Transverse colon (tissue), 4 donors: ENCODE measurements around the gene ITPRID2. TPM values are rescaled to one million over a fixed set of nuclear protein-coding genes. Genes with fewer than 3 reads are reported as not detected.

Experiments
- DNase-seq: peaks from one replicate; pipeline ENCODE4 v3.0.0-alpha.2; 2019
- H3K27ac ChIP-seq, 4 donors: fragments of 200-600 bp; sonication (generic); 2 replicates each; pipeline ENCODE4 v1.5.1; 2016 to 2018; ENCODE audit warnings: inconsistent platforms in 4 of 4
- H3K27me3 ChIP-seq: fragments of 200-600 bp; sonication (generic); 2 replicates; pipeline ENCODE4 v1.5.1; 2017; ENCODE audit warnings: inconsistent platforms
- H3K36me3 ChIP-seq, 4 donors: fragments of 200-600 bp; sonication (generic); 2 replicates each; pipeline ENCODE4 v1.5.1; 2017 to 2019; ENCODE audit warnings: inconsistent platforms in 4 of 4
- H3K4me1 ChIP-seq, 4 donors: fragments of 200-600 bp; sonication (generic); 2 replicates each; pipeline ENCODE4 v1.5.1; 2017 to 2020; ENCODE audit warnings: inconsistent platforms in 4 of 4
- H3K4me3 ChIP-seq, 4 donors: fragments of 200-600 bp; sonication (generic); 1 replicate in 1 of 4; 2 replicates in 3 of 4; pipeline versions ENCODE4 v1.5.1 to v1.6.1; 2017 to 2019; ENCODE audit warnings: inconsistent platforms in 4 of 4
- H3K9me3 ChIP-seq, 2 donors: fragments of 200-600 bp; sonication (generic); 2 replicates each; pipeline ENCODE4 v1.5.1; 2017 to 2019; ENCODE audit warnings: inconsistent platforms in 2 of 2
- EP300 ChIP-seq: sonication (generic); formaldehyde crosslinking; IDR thresholded peaks from one replicate; pipeline ENCODE4 v1.6.1; 2017; ENCODE audit warnings: antibody characterized with exemption, low read depth
- POLR2A ChIP-seq: fragments of 450-650 bp; IDR thresholded peaks from one replicate; pipeline ENCODE4 v1.6.1; 2016; ENCODE audit warnings: antibody characterized with exemption, mild to moderate bottlenecking, moderate library complexity
- POLR2AphosphoS5 ChIP-seq, 3 donors: sonication (generic); formaldehyde crosslinking; IDR thresholded peaks; one replicate each; pipeline ENCODE4 v1.6.1; 2016; ENCODE audit warnings: antibody characterized with exemption in 3 of 3
- WGBS, 2 donors: methylation state at CpG; one replicate each; pipeline ENCODE4 v1.1.5; 2018; ENCODE audit warnings: low coverage in 1 of 2; 5-methylcytosine and 5-hydroxymethylcytosine counted together
- in situ Hi-C, 4 donors: fragments of 200-750 bp; cut with MboI; loops; one replicate each; pipeline versions ENCODE4 v1.15.0 to v1.15.1; 2017; ENCODE audit warnings: low sequenced_read_pairs in 3 of 4, low pct_ligation_motif_present in 1 of 4, low pct_unique_long_range_greater_than_20kb in 1 of 4
- intact Hi-C: fragments of 100-400 bp; cut with DNase I; formaldehyde crosslinking; loops from one replicate; pipeline ENCODE4 v1.15.1; 2023; ENCODE audit warnings: low total_unique reads
- total RNA-seq, 4 donors: library from RNA; depleted of rRNA; stranded (reverse); fragments of >200 nt; gene quantifications; one replicate each; pipeline ENCODE4 v1.1.0, GENCODE V29; 2016
- TF ChIP-seq, protein P1 (sequence below), 5 experiments: fragments of 200-600 bp in 3 of 5; fragments of 450-650 bp in 2 of 5; sonication (generic) in 3 of 5; IDR thresholded peaks; 1 replicate in 2 of 5; 2 replicates in 3 of 5; pipeline ENCODE4 v1.5.1; 2016 to 2017; ENCODE audit warnings: antibody characterized with exemption in 5 of 5, inconsistent platforms in 3 of 5, mild to moderate bottlenecking in 2 of 5, moderate library complexity in 1 of 5

ITPRID2 gene
- total RNA-seq, 4 donors from 2014 or later: 117 to 255 (median 212) TPM

DNA sequence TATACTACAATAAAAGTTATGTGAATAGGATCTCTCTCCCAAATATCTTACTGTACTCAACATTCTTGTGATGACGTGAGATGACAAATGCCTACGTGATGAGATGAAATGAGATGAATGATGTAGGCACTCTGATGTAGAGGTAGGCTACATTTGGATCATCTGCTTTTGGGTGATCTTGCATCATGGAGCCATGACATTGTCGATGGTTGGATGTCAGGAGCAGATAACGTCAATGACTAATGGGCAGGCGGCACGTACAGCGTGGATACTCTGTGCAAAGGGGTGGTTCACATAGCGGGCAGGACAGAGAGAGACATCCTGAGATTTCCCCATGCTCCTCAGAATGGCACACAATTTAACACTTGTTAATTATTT, 53.4 kb downstream of the ITPRID2 start:
- in situ Hi-C loops: no loop called here
- no peak overlapping the region for H3K27ac ChIP-seq
- 95 to 96% methylated on average over 8 of the region's 8 CpGs for WGBS, 2 donors
- no peak for DNase-seq
- no peaks in the 10 kb centered on the region for H3K9me3 ChIP-seq
- H3K4me1 ChIP-seq: no peaks in the 10 kb centered on the region
- H3K27me3 ChIP-seq: no peaks in the 10 kb centered on the region
- intact Hi-C loops: no loop called here
- TF ChIP-seq EP300 (no peak), POLR2AphosphoS5 (IDR thresholded peaks at IDR 0.05) (no peak), POLR2A (no peak)
- TF ChIP-seq, protein P1, sequence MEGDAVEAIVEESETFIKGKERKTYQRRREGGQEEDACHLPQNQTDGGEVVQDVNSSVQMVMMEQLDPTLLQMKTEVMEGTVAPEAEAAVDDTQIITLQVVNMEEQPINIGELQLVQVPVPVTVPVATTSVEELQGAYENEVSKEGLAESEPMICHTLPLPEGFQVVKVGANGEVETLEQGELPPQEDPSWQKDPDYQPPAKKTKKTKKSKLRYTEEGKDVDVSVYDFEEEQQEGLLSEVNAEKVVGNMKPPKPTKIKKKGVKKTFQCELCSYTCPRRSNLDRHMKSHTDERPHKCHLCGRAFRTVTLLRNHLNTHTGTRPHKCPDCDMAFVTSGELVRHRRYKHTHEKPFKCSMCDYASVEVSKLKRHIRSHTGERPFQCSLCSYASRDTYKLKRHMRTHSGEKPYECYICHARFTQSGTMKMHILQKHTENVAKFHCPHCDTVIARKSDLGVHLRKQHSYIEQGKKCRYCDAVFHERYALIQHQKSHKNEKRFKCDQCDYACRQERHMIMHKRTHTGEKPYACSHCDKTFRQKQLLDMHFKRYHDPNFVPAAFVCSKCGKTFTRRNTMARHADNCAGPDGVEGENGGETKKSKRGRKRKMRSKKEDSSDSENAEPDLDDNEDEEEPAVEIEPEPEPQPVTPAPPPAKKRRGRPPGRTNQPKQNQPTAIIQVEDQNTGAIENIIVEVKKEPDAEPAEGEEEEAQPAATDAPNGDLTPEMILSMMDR (IDR thresholded peaks at IDR 0.05): no peak
- H3K36me3 ChIP-seq: no peaks in the 10 kb centered on the region
- no peak overlapping the region for H3K4me3 ChIP-seq

DNA sequence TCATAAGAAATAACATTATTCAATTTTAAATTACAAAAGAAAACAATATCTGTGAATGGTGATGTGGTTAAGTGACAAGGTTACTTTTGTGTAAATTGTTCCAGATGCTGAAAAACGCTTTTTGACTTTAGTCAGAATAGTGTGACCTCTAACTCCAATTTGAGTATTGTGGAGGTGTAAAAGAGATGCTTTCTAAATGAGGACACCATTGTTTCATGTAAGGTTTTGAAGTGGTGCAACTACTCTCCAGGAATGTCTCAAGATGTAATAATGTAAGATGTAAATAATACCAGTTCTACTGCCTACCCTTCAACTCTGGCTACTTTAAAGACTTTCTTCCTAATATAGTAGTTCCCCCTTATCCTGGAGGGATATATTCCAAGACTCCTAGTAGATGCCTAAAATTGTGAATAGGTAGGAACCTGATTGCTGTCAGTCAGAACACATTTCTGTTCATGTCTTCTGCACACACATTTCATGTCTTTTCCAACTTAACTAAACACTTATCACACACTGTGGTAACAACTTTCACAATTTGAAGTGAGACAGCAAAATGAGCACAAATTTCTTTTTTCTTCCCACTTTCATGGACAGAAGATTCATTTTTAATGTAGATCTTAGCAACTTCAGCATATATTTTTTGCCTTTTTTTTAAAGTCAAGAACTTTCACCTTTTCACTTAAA, 55.1 kb downstream of the ITPRID2 start:
- TF ChIP-seq, protein P1 (IDR thresholded peaks at IDR 0.05): no peak
- TF ChIP-seq EP300: no peak
- TF ChIP-seq POLR2A: no peak
- no peak for TF ChIP-seq POLR2AphosphoS5 (IDR thresholded peaks at IDR 0.05)
- no peaks in the 10 kb centered on the region for H3K27me3 ChIP-seq
- H3K27ac ChIP-seq: no peak overlapping the region
- in situ Hi-C loops (no loop called here), intact Hi-C loops (no loop called here)
- no peaks in the 10 kb centered on the region for H3K4me1 ChIP-seq
- H3K36me3 ChIP-seq: no peaks in the 10 kb centered on the region
- no peak overlapping the region for H3K4me3 ChIP-seq
- no peaks in the 10 kb centered on the region for H3K9me3 ChIP-seq
- WGBS, 2 donors: 70 to 89% methylated on average over 1 of the region's 1 CpG
- DNase-seq: no peak

DNA sequence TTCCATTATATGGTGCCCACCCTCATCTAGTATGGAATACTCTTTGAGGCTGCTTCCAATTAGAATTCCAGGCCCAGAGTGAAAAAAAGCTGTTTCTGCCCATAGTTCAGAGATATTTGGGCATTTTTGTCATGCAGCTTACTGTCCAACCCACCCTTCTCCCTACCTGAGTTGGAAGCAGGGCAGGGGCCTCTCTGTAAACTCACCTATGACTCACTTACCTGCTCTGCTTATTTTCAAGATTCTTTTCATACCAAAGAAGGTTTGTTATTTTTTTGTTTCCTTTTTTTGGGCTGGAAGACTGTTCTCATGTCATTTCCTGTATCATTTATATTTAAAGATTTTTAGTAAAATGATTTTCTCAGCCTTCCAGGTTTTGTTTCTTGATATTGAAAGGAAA, 55.7 kb downstream of the ITPRID2 start:
- Histone ChIP-seq H3K9me3 (no peaks in the 10 kb centered on the region), H3K27ac (no peak overlapping the region), H3K4me3 (no peak overlapping the region), H3K36me3 (no peaks in the 10 kb centered on the region), H3K4me1 (no peaks in the 10 kb centered on the region), H3K27me3 (no peaks in the 10 kb centered on the region)
- TF ChIP-seq POLR2AphosphoS5 (IDR thresholded peaks at IDR 0.05) (no peak), POLR2A (no peak), EP300 (no peak)
- TF ChIP-seq, protein P1 (IDR thresholded peaks at IDR 0.05): no peak
- in situ Hi-C loops (no loop called here), intact Hi-C loops (no loop called here)
- no peak for DNase-seq

DNA sequence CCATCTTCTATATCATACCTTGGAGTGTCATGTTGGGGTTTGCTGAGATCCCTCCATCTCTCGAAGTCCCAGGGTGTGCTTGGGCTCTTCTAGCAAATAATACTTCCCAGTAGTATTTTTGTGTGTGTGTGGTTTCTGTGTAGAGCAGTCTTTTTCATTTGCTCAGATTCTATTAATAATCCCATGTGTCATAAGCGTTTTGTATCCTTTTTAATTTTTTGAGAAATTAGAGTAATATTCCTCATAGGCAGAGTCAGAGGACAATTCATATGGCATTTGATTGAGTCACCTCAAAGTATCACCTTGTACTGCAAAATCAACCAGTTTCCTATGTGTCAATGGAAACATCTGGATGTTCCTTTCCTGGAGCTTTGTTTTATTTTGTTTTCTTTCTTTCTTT, 56.7 kb downstream of the ITPRID2 start:
- no peaks in the 10 kb centered on the region for H3K4me1 ChIP-seq
- intact Hi-C loops (no loop called here), in situ Hi-C loops (no loop called here)
- H3K4me3 ChIP-seq: no peak overlapping the region
- no peaks in the 10 kb centered on the region for H3K27me3 ChIP-seq
- TF ChIP-seq, protein P1 (IDR thresholded peaks at IDR 0.05): no peak
- no peak for TF ChIP-seq POLR2AphosphoS5 (IDR thresholded peaks at IDR 0.05)
- TF ChIP-seq EP300: no peak
- TF ChIP-seq POLR2A: no peak
- no peaks in the 10 kb centered on the region for H3K9me3 ChIP-seq
- no peak overlapping the region for H3K27ac ChIP-seq
- DNase-seq: no peak
- H3K36me3 ChIP-seq: no peaks in the 10 kb centered on the region
- WGBS, 2 donors: 84 to 87% methylated on average over 2 of the region's 2 CpGs
